Panc1 (cell line): ENCODE data around the gene KRTAP19-8. TPM values are rescaled to one million over a fixed set of nuclear protein-coding genes. Genes with fewer than 3 reads are reported as not detected.

ENCODE experiments used
- ATAC-seq: fragments of 200-7000 bp; cut with Tn5 transposase; 2 replicates; pipeline ENCODE4 v1.9.1; 2020; ENCODE audit warnings: mild to moderate bottlenecking, moderate library complexity
- BruUV-seq: library from RNA; stranded (reverse); fragments of 400-500 nt; replicated peaks from 2 replicates; lab custom pipeline; 2021; lab: Mats Ljungman, UMichigan
- CTCF ChIA-PET: fragments of 300-600 bp; sonication (Branson Sonifier 250); formaldehyde crosslinking; loops from one replicate; lab custom pipeline; 2022; ENCODE audit warnings: antibody characterized with exemption; lab: Charles Lee
- POLR2A ChIA-PET: fragments of 300-600 bp; sonication (Branson Sonifier 250); formaldehyde crosslinking; loops from one replicate; lab custom pipeline; 2022; ENCODE audit warnings: antibody characterized with exemption; lab: Charles Lee
- DNase-seq: peaks from one replicate; pipeline ENCODE4 v3.0.0-alpha.2; 2010; ENCODE audit warnings: low read depth, low spot score
- H3K27ac ChIP-seq: 2 replicates; pipeline ENCODE4 v1.5.1; 2011; ENCODE audit warnings: mild to moderate bottlenecking, low read length, inconsistent platforms
- H3K27me3 ChIP-seq: fragments of 200-500 bp; sonication (Bioruptor generic); 2 replicates; pipeline ENCODE4 v1.6.0; 2014; ENCODE audit warnings: low read length, inconsistent platforms; ENCODE audit not compliant: control insufficient read depth, insufficient read depth
- H3K36me3 ChIP-seq: fragments of 200-500 bp; sonication (Bioruptor generic); 2 replicates; pipeline ENCODE4 v1.5.1; 2014; ENCODE audit warnings: inconsistent platforms, mild to moderate bottlenecking, low read length, moderate library complexity; ENCODE audit not compliant: control insufficient read depth, insufficient read depth
- H3K4me1 ChIP-seq: 2 replicates; pipeline ENCODE4 v1.5.1; 2011; ENCODE audit warnings: inconsistent platforms, mild to moderate bottlenecking, low read length, moderate library complexity; ENCODE audit not compliant: control insufficient read depth, insufficient read depth
- H3K4me3 ChIP-seq, 2 experiments: 2 replicates each; pipeline ENCODE4 v1.5.1; 2011 to 2012; ENCODE audit warnings: low read depth in 2 of 2, low read length in 2 of 2, mild to moderate bottlenecking in 2 of 2, inconsistent platforms in 1 of 2, moderate library complexity in 1 of 2
- H3K9me3 ChIP-seq: fragments of 200-500 bp; sonication (Bioruptor generic); 2 replicates; pipeline ENCODE4 v1.5.1; 2014; ENCODE audit warnings: low read depth, mild to moderate bottlenecking, inconsistent platforms, low read length, moderate library complexity; ENCODE audit not compliant: control insufficient read depth, insufficient read depth
- CTCF ChIP-seq: fragments of 450-650 bp; IDR thresholded peaks from 2 replicates; pipeline ENCODE4 v1.5.1; 2017; ENCODE audit warnings: mild to moderate bottlenecking
- POLR2AphosphoS5 ChIP-seq: IDR thresholded peaks from 2 replicates; pipeline ENCODE4 v1.6.1; 2012; ENCODE audit warnings: mild to moderate bottlenecking, low read depth, low read length, moderate library complexity
- REST ChIP-seq, 2 experiments: IDR thresholded peaks; 2 replicates each; pipeline ENCODE4 v1.6.1; 2011 to 2012; ENCODE audit warnings: low read depth in 2 of 2, control low read depth in 1 of 2, low read length in 1 of 2, mild to moderate bottlenecking in 1 of 2, moderate library complexity in 1 of 2; ENCODE audit not compliant: insufficient read depth in 1 of 2
- SIN3A ChIP-seq: IDR thresholded peaks from 2 replicates; pipeline ENCODE4 v1.6.1; 2012; ENCODE audit warnings: low read depth, mild to moderate bottlenecking, low read length, moderate library complexity, borderline replicate concordance; ENCODE audit not compliant: insufficient read depth
- TCF7L2 ChIP-seq: IDR thresholded peaks from 2 replicates; pipeline ENCODE4 v1.6.1; 2011; ENCODE audit warnings: mild to moderate bottlenecking, low read depth, low read length, inconsistent platforms
- in situ Hi-C: cut with HindIII; loops from 2 replicates; pipeline ENCODE4 v1.10.0; 2016; ENCODE audit warnings: low sequenced_read_pairs, low pct_unique_long_range_greater_than_20kb
- intact Hi-C: fragments of 100-400 bp; cut with micrococcal nuclease; formaldehyde crosslinking; loops from one replicate; pipeline ENCODE4 v1.10.0; 2022; ENCODE audit not compliant: unreplicated experiment
- total RNA-seq: library from RNA; stranded (reverse); gene quantifications from one replicate; pipeline ENCODE4 v1.2.1, GENCODE V29; 2021; ENCODE audit not compliant: unreplicated experiment

The KRTAP19-8 gene
- total RNA-seq, 1 experiment from 2014 or later = not detected

- BruUV-seq = no TSS peak
- Histone ChIP-seq H3K27me3 (no peaks in the 10 kb centered on the region), H3K27ac (no peak overlapping the region), H3K36me3 (no peaks in the 10 kb centered on the region), H3K4me1 (no peaks in the 10 kb centered on the region), H3K9me3 (no peaks in the 10 kb centered on the region), H3K4me3 (no peak overlapping the region)
- intact Hi-C loops (no loop called here), in situ Hi-C loops (no loop called here)
- CTCF ChIA-PET = no interaction called here
- TF ChIP-seq POLR2AphosphoS5 (no peak), TCF7L2 (no peak), CTCF (no peak)
- DNase-seq (no peak), ATAC-seq (no peak)
- POLR2A ChIA-PET = no interaction called here
Measured at GRCh38 chr21:31045841-31046240, 7.6 kb upstream of the KRTAP19-8 start.

GRCh38 chr21:31043471-31043870 is 5.2 kb upstream of the KRTAP19-8 start:
- in situ Hi-C loops = no loop called here
- no peaks in the 10 kb centered on the region for H3K27me3 ChIP-seq
- H3K27ac ChIP-seq = no peak overlapping the region
- intact Hi-C loops = no loop called here
- no peaks in the 10 kb centered on the region for H3K9me3 ChIP-seq
- H3K4me3 ChIP-seq = no peak overlapping the region
- no TSS peak for BruUV-seq
- TF ChIP-seq TCF7L2 (no peak), REST (IDR thresholded peaks at IDR 0.05; ENCODE audit: insufficient read depth in 1 of 2, low read depth in 2 of 2, low read length in 1 of 2) (no peak), POLR2AphosphoS5 (no peak), CTCF (no peak), SIN3A (no peak)
- ChIA-PET POLR2A (no interaction called here), CTCF (no interaction called here)
- ATAC-seq = no peak
- DNase-seq = no peak
- H3K4me1 ChIP-seq = no peaks in the 10 kb centered on the region
- no peaks in the 10 kb centered on the region for H3K36me3 ChIP-seq

GRCh38 chr21:31042080-31042464 is 3.8 kb upstream of the KRTAP19-8 start:
- no peak for ATAC-seq
- ChIA-PET CTCF (no interaction called here), POLR2A (no interaction called here)
- H3K27me3 ChIP-seq = no peaks in the 10 kb centered on the region
- no peak overlapping the region for H3K27ac ChIP-seq
- BruUV-seq = no TSS peak
- intact Hi-C loops = no loop called here
- H3K4me1 ChIP-seq = no peaks in the 10 kb centered on the region
- TF ChIP-seq TCF7L2 (no peak), POLR2AphosphoS5 (no peak), REST (IDR thresholded peaks at IDR 0.05; ENCODE audit: insufficient read depth in 1 of 2, low read depth in 2 of 2, low read length in 1 of 2) (no peak), CTCF (no peak), SIN3A (no peak)
- DNase-seq = no peak
- no peaks in the 10 kb centered on the region for H3K36me3 ChIP-seq
- H3K4me3 ChIP-seq = no peak overlapping the region
- H3K9me3 ChIP-seq = no peaks in the 10 kb centered on the region
- in situ Hi-C loops = no loop called here
